Measurements from ENCODE around the gene LMBR1.

LMBR1 gene

GRCh38 chr7:156656598-156656997 lies 236.4 kb downstream of the LMBR1 start:
- H3K79me2 ChIP-seq (ENCODE audit: insufficient read depth, low read length): no peaks in the 10 kb centered on the region
- DNase-seq (no peak), ATAC-seq (ENCODE audit: insufficient read depth, low read depth) (no peak)
- no peak overlapping the region for H3K4me3 ChIP-seq (ENCODE audit: low read depth in 1 of 2, low read length in 2 of 2)
- H3K27me3 ChIP-seq (ENCODE audit: insufficient read depth, low read length, poor library complexity): no peaks in the 10 kb centered on the region
- H3K4me2 ChIP-seq (ENCODE audit: insufficient read depth, low read length): no peak overlapping the region
- H3K4me1 ChIP-seq (ENCODE audit: insufficient read depth, low read length): no peaks in the 10 kb centered on the region
- TF ChIP-seq EZH2 (IDR thresholded peaks at IDR 0.05; ENCODE audit: borderline replicate concordance, low read depth, low read length, severe bottlenecking): no peak
- H3K9ac ChIP-seq (ENCODE audit: low read depth, low read length): no peak overlapping the region
- H2AFZ ChIP-seq (ENCODE audit: low read depth, low read length): no peak overlapping the region
- H3K27ac ChIP-seq (ENCODE audit: low read length): no peak overlapping the region
- H3K36me3 ChIP-seq (ENCODE audit: insufficient read depth, low read length): no peaks in the 10 kb centered on the region
- H4K20me1 ChIP-seq (ENCODE audit: insufficient read depth, low read length): no peaks in the 10 kb centered on the region
- no peaks in the 10 kb centered on the region for H3K9me3 ChIP-seq (ENCODE audit: insufficient read depth, low read length, severe bottlenecking)

GRCh38 chr7:156655983-156656382 lies 237.0 kb downstream of the LMBR1 start:
- Histone ChIP-seq H3K4me1 (ENCODE audit: insufficient read depth, low read length) (no peaks in the 10 kb centered on the region), H3K79me2 (ENCODE audit: insufficient read depth, low read length) (no peaks in the 10 kb centered on the region), H3K36me3 (ENCODE audit: insufficient read depth, low read length) (no peaks in the 10 kb centered on the region), H3K9me3 (ENCODE audit: insufficient read depth, low read length, severe bottlenecking) (no peaks in the 10 kb centered on the region), H2AFZ (ENCODE audit: low read depth, low read length) (no peak overlapping the region), H4K20me1 (ENCODE audit: insufficient read depth, low read length) (no peaks in the 10 kb centered on the region), H3K4me2 (ENCODE audit: insufficient read depth, low read length) (no peak overlapping the region), H3K9ac (ENCODE audit: low read depth, low read length) (no peak overlapping the region), H3K27me3 (ENCODE audit: insufficient read depth, low read length, poor library complexity) (no peaks in the 10 kb centered on the region), H3K4me3 (ENCODE audit: low read depth in 1 of 2, low read length in 2 of 2) (no peak overlapping the region), H3K27ac (ENCODE audit: low read length) (no peak overlapping the region)
- TF ChIP-seq EZH2 (IDR thresholded peaks at IDR 0.05; ENCODE audit: borderline replicate concordance, low read depth, low read length, severe bottlenecking): no peak
- TF ChIP-seq CTCF (IDR thresholded peaks at IDR 0.05; ENCODE audit: borderline replicate concordance, extremely low read depth, low read length, poor library complexity, severe bottlenecking): no peak
- ATAC-seq (ENCODE audit: insufficient read depth, low read depth): no peak
- DNase-seq: no peak

GRCh38 chr7:156655251-156655650 lies 237.7 kb downstream of the LMBR1 start:
- no peak overlapping the region for H3K4me2 ChIP-seq (ENCODE audit: insufficient read depth, low read length)
- DNase-seq (no peak), ATAC-seq (ENCODE audit: insufficient read depth, low read depth) (no peak)
- TF ChIP-seq EZH2 (IDR thresholded peaks at IDR 0.05; ENCODE audit: borderline replicate concordance, low read depth, low read length, severe bottlenecking) (no peak), CTCF (IDR thresholded peaks at IDR 0.05; ENCODE audit: borderline replicate concordance, extremely low read depth, low read length, poor library complexity, severe bottlenecking) (no peak)
- H3K27ac ChIP-seq (ENCODE audit: low read length): no peak overlapping the region
- H3K79me2 ChIP-seq (ENCODE audit: insufficient read depth, low read length): no peaks in the 10 kb centered on the region
- H3K4me1 ChIP-seq (ENCODE audit: insufficient read depth, low read length): no peaks in the 10 kb centered on the region
- no peaks in the 10 kb centered on the region for H4K20me1 ChIP-seq (ENCODE audit: insufficient read depth, low read length)
- peaks cover 4% of the 10 kb centered on the region for H3K9me3 ChIP-seq (ENCODE audit: insufficient read depth, low read length, severe bottlenecking)
- H3K36me3 ChIP-seq (ENCODE audit: insufficient read depth, low read length): no peaks in the 10 kb centered on the region
- H2AFZ ChIP-seq (ENCODE audit: low read depth, low read length): no peak overlapping the region
- H3K27me3 ChIP-seq (ENCODE audit: insufficient read depth, low read length, poor library complexity): no peaks in the 10 kb centered on the region
- H3K4me3 ChIP-seq (ENCODE audit: low read depth in 1 of 2, low read length in 2 of 2): no peak overlapping the region
- no peak overlapping the region for H3K9ac ChIP-seq (ENCODE audit: low read depth, low read length)

GRCh38 chr7:156654511-156655234 lies 238.3 kb downstream of the LMBR1 start:
- Histone ChIP-seq H3K4me2 (ENCODE audit: insufficient read depth, low read length) (no peak overlapping the region), H3K36me3 (ENCODE audit: insufficient read depth, low read length) (no peaks in the 10 kb centered on the region)

More at GRCh38 chr7:156654511-156655234, 238.3 kb downstream of the LMBR1 start:
- no peaks in the 10 kb centered on the region for H4K20me1 ChIP-seq (ENCODE audit: insufficient read depth, low read length)
- peaks cover 10% of the 10 kb centered on the region for H3K9me3 ChIP-seq (ENCODE audit: insufficient read depth, low read length, severe bottlenecking)
- ATAC-seq (ENCODE audit: insufficient read depth, low read depth): no peak
- no peak overlapping the region for H3K27ac ChIP-seq (ENCODE audit: low read length)
- H3K4me3 ChIP-seq (ENCODE audit: low read depth in 1 of 2, low read length in 2 of 2): no peak overlapping the region
- H3K27me3 ChIP-seq (ENCODE audit: insufficient read depth, low read length, poor library complexity): no peaks in the 10 kb centered on the region
- no peaks in the 10 kb centered on the region for H3K79me2 ChIP-seq (ENCODE audit: insufficient read depth, low read length)
- no peaks in the 10 kb centered on the region for H3K4me1 ChIP-seq (ENCODE audit: insufficient read depth, low read length)
- H2AFZ ChIP-seq (ENCODE audit: low read depth, low read length): no peak overlapping the region
- no peak for DNase-seq
- TF ChIP-seq CTCF (IDR thresholded peaks at IDR 0.05; ENCODE audit: borderline replicate concordance, extremely low read depth, low read length, poor library complexity, severe bottlenecking) (no peak), EZH2 (IDR thresholded peaks at IDR 0.05; ENCODE audit: borderline replicate concordance, low read depth, low read length, severe bottlenecking) (no peak)
- no peak overlapping the region for H3K9ac ChIP-seq (ENCODE audit: low read depth, low read length)
